ENCODE measurements around the gene SKA3. TPM values are rescaled to one million over a fixed set of nuclear protein-coding genes. Genes with fewer than 3 reads are reported as not detected.

The SKA3 gene
- total and polyA plus RNA-seq, 11 donors = 0.32 to 4.5 (median 0.52) TPM; not detected in 4

DNA sequence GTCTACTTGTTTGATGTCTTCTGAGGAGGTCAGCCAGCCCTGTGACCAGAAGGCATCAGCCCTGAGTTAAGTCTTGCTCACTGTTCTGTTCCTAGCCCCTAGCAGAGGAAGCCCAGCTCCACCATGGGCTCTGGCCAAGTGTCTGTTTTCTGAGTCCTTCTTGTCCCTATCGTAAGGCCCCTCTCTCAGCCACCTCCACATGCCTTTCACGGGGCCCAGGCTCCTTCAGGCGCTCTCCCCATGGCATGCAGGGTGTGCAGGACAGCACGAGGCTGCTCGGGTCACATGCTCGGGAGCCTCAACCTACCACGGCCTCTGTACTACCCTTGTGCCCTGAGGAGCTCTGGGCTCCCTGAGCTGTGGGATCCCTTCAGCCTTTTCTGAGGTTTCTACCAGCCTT lies 67.2 kb downstream of the SKA3 start:
- Histone ChIP-seq H3K4me1 (no peaks in the 10 kb centered on the region), H3K4me3 (no peak overlapping the region), H3K9me3 (no peaks in the 10 kb centered on the region), H3K36me3 (no peaks in the 10 kb centered on the region), H3K27me3 (no peaks in the 10 kb centered on the region), H3K27ac (no peak overlapping the region)
- no peak for TF ChIP-seq POLR2A (IDR thresholded peaks at IDR 0.05)
- TF ChIP-seq, protein P1, sequence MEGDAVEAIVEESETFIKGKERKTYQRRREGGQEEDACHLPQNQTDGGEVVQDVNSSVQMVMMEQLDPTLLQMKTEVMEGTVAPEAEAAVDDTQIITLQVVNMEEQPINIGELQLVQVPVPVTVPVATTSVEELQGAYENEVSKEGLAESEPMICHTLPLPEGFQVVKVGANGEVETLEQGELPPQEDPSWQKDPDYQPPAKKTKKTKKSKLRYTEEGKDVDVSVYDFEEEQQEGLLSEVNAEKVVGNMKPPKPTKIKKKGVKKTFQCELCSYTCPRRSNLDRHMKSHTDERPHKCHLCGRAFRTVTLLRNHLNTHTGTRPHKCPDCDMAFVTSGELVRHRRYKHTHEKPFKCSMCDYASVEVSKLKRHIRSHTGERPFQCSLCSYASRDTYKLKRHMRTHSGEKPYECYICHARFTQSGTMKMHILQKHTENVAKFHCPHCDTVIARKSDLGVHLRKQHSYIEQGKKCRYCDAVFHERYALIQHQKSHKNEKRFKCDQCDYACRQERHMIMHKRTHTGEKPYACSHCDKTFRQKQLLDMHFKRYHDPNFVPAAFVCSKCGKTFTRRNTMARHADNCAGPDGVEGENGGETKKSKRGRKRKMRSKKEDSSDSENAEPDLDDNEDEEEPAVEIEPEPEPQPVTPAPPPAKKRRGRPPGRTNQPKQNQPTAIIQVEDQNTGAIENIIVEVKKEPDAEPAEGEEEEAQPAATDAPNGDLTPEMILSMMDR (IDR thresholded peaks at IDR 0.05) = no peak
- no peak for ATAC-seq
- WGBS, 4 donors = 85 to 90% (median 87%) methylated on average over 7 of the region's 7 CpGs
- DNase-seq = no peak
- intact Hi-C loops (cut with DNase I) = loop anchor here in 3 of 10 donors (2.0 to 5.0 kb wide), 3 partner anchors 68 to 370 kb away; partner anchors contain the start of genes MRPL57 (in 1 of the 3) and SKA3 (in 1 of the 3)

DNA sequence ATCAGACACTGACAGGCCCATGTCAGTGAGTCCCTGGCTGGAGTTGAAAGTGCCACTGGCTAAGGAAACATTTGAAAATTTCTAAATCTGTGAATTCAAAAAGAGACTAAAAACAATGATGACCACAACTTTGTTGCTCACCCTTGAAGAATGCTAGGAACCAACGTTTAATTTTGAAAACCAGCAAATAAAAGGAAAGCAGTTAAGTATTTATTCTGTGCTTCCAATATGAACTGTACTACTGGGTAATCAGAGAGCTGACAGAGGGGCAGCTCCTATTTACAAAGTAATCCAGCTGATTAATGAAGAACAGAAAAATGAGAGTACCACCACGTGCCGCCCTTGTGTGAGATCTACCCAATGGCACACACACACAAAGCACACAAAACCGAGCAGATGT lies 70.3 kb downstream of the SKA3 start:
- Histone ChIP-seq H3K27ac (no peak overlapping the region), H3K4me1 (no peaks in the 10 kb centered on the region), H3K36me3 (no peaks in the 10 kb centered on the region), H3K9me3 (no peaks in the 10 kb centered on the region), H3K4me3 (no peak overlapping the region), H3K27me3 (no peaks in the 10 kb centered on the region)
- no peak for TF ChIP-seq POLR2A (IDR thresholded peaks at IDR 0.05)
- TF ChIP-seq, protein P1 (IDR thresholded peaks at IDR 0.05) = no peak
- ATAC-seq = no peak
- no peak for DNase-seq
- WGBS, 4 donors = 75 to 80% (median 78%) methylated on average over 4 of the region's 4 CpGs
- intact Hi-C loops (cut with DNase I) = loop anchor here in 2 of 10 donors (5.0 kb wide), 2 partner anchors 71 to 371 kb away; partner anchors contain the start of genes MRPL57 (in 1 of the 2) and SKA3 (in 1 of the 2)

DNA sequence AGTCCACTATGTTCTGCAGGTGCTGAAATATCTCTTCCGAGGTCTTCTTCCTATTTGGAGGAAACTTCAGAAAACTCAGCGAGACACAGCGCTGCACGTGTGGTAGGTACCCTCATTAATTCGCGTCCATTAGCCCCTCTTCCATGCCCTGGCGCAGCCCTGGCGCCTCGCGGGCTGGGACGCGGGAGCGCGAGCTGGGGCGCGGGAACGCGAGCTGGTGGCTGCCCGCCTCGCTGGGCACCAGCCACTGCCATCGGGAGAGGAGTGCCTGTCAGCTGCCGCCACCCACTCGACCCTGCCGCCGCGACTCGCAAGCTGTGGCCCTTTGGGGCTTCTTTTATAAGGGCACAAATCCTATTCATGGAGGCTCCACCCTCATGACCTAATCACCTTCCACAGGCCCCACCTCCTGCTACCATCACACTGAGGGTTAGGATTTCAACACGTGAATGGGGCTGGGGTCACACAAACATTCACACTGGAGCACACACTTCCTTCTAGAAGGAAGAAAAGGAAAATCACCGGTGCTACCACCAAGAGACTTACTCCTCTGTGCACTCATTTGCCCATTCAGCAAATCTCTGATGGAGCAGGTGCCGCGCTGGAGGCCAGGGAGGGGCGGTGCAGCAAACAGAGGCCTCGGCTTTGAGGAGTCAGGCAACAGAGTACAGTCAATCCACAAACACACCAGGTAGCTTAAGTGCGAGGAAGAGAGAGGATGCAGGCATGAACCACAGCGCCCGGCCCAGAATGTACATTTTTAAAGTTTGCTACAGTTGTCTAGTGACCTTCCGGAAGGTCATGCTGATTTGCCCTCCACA lies 71.9 kb downstream of the SKA3 start:
- WGBS, 4 donors = 92 to 94% (median 94%) methylated on average over 37 of the region's 37 CpGs
- no peak for DNase-seq
- no peaks in the 10 kb centered on the region for H3K9me3 ChIP-seq
- TF ChIP-seq POLR2A (IDR thresholded peaks at IDR 0.05) = no peak
- TF ChIP-seq, protein P1 (IDR thresholded peaks at IDR 0.05) = no peak
- H3K4me1 ChIP-seq = no peaks in the 10 kb centered on the region
- no peak overlapping the region for H3K4me3 ChIP-seq
- intact Hi-C loops (cut with DNase I) = loop anchor here in 2 of 10 donors (5.0 kb wide), 2 partner anchors 73 to 373 kb away; partner anchors contain the start of genes MRPL57 (in 1 of the 2) and SKA3 (in 1 of the 2)
- no peaks in the 10 kb centered on the region for H3K36me3 ChIP-seq
- no peak overlapping the region for H3K27ac ChIP-seq
- H3K27me3 ChIP-seq = no peaks in the 10 kb centered on the region
- ATAC-seq = no peak

Other genes starting within 250 kb of the SKA3 start
- gene LATS2, start 115.0 kb downstream of the SKA3 start, total RNA-seq = 10 to 100 TPM; 16.6 to 35.6 (median 27.1) TPM
- gene LATS2, start 115.0 kb downstream of the SKA3 start, polyA plus RNA-seq = 10 to 100 TPM in 1 of 2 donors, 1 to 10 TPM in 1; 7.8 to 22.9 TPM
- gene SAP18, start 36.4 kb downstream of the SKA3 start, total RNA-seq = 100 to 1,000 TPM in 7 of 9 donors, 10 to 100 TPM in 2; 82.2 to 330 (median 271) TPM
- 100 to 1,000 TPM in 1 of 2 donors, 10 to 100 TPM in 1; 68.3 to 124 TPM for gene SAP18, start 36.4 kb downstream of the SKA3 start, polyA plus RNA-seq
- 10 to 100 TPM; 19.0 to 51.6 (median 22.5) TPM for gene MRPL57, start 106 bp upstream of the SKA3 start, total RNA-seq
- 10 to 100 TPM; 22.8 to 45.9 TPM for gene MRPL57, start 106 bp upstream of the SKA3 start, polyA plus RNA-seq

All from heart left ventricle (tissue), 16 donors.